ENCODE data around the gene PCLO.
"Not testable (repeated sequence)": the region's sequence is repeated elsewhere in the genome, so short reads cannot be mapped to it uniquely, and the experiment has no call there.

Gene PCLO

DNA sequence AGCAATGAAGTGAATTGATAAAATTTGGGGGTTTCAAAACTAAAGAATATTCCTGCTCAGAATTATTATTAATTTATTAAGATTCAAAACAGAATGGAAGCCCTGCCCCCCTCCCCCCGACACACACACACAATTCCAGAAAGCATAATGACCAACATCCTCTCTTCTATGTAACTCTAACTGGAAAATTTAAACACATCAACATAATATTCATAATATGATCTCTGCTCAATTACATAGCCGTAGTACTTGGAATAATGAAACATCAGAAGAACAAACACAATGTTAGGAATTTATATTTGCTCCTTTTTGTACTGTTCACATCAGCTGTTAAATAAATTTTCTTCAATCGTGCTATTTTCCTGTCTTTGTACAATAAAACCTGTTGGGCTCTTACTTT lies 20.8 kb downstream of the PCLO start:
- DNase-seq = no peak

DNA sequence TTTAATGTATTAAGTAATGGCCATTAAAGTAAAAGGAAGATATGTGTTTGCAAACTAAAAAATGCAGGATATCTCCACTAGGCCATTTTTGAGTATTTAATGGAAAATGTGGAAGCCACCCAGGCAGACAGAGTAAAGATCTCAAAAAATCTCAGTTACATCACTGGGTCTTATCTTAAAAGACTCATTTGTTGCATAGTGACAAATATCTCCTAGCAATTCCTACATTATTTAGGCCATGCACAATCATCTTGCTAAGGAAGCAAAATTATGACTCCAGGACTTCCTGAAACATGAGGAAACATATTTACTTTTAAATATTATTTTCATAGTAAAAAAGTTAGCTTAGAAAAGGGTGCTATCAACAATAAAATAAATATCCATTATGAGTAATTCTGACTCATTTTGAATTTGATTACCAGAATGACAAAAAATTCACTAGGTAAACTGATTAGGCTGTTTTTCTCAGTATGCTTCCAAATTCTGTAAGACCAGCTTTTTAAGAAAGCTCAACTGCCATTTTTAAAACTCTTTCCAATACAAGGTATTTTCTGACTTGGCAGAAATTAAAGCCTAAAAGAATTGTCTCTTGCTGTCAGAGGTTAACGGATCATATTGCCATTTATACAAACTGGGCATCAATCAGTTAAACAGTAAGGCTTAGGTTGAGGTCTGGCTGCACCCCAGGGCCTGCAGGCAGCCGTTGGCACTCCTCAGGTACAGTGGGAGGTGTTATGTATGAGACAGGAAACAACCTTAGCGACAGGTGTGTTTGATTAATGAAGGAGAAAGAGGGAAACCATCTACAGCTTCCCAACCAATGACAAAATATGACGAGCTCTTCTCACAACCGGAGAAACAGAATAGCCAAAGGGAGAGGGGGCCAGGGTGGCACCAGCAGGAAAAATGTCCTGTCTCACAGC lies 31.8 kb downstream of the PCLO start:
- no peak for DNase-seq

DNA sequence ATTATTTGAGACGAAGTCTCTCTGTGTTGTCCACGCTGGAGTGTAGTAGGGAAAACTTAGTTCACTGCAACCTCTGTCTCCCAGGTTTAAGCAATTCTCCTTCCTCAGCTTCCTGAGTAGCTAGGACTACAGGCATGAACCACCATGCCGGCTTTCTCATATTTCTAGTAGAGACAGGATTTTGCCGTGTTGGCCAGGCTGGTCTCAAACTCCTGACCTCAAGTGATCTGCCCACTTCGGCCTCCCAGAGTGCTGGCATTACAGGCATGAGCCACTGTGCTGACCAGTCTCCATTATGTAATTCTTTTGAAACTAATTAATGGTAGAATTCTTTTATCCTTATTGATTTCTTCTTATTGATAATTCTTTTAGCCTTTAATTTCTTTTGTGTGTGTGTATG lies 32.5 kb downstream of the PCLO start:
- no peak for DNase-seq

DNA sequence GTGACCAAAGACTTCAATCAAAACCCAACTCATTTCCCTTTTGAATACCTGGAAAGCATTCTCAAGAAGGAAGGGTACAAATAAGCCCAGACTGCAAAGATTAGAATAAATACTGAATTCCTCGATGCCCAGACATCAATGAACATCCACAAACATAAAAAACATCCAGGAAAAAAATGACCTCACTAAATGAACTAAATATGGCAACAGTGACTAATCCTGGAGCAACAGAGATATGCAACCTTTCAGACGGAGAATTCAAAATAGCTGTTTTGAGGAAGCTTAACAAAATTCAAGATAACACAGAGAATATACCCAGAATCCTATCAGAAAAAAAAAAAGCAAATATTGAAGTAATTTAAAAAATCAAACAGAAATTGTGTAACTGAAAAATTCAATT lies 43.2 kb downstream of the PCLO start:
- DNase-seq = no peak

- no peak for DNase-seq
Measured at GRCh38 chr7:83119026-83119382, 43.7 kb downstream of the PCLO start.

DNA sequence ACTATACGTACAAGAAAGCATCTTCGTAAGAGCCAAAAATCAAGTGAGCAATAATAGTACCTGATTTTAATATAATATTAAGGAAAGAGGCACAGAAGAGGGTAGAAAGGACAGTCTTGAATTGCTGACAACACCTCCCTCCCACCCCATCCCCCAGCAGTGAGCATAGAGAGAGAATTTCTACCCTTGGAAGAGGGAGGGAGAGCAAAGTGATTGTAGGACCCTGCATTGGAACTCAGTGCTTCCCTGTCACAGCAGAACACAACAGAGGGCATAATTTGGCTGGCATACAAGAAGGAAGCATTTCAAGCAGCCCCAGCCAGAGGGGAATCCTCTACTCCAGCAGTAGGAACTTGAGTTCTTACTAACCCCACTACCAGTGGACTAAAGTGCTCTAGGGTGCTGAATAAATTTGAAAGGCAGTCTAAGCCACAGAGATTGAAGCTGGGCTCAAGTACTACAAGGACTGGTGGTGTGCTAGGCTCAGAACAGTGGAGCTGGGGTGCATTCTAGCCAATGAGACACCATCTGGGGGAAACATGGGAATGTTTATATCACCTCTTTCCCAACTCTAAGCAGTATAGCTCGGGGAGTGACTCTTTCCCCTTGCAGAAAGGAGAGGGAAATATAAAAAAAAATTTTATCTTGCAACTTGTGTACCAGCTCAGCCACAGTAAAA lies 44.2 kb downstream of the PCLO start:
- DNase-seq = no peak

DNA sequence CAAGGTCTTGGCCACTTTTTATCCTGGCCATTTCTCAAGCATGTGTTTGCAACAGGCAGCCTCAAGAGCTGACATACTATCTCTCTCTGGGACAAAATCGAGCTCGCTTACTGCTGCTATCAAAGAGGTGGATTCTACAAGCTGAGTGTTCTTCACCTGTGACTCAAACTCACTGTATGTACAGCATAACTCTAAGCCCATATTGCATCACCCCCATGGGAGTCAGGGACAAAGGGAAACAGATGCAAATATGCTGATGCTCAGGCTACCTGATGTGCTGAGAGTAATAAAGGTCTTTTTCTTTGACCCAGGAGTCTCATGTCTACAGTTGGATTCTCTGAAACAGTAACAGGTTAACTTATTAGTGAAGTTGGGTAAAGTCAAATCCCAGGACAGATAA lies 45.2 kb downstream of the PCLO start:
- no peak for DNase-seq

DNA sequence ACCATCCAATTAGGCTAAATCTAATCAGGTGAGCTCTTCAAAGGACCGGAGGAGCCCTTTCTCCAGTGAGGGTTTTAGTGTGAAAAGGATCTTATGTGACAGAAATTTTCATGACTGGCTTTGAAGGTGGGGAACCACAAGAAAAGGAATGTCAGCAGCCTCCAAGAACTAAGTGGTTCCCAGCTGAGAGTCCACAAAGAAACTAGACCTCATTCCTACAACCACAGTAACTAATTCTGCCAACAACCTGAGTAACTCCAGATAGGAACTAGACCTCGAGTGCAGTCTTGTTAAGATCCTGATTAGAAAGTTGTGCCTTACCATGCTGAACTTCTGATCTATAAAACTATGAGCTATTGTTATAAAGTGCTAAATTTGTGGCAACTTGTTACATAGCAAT lies 51.3 kb downstream of the PCLO start:
- DNase-seq = no peak

DNA sequence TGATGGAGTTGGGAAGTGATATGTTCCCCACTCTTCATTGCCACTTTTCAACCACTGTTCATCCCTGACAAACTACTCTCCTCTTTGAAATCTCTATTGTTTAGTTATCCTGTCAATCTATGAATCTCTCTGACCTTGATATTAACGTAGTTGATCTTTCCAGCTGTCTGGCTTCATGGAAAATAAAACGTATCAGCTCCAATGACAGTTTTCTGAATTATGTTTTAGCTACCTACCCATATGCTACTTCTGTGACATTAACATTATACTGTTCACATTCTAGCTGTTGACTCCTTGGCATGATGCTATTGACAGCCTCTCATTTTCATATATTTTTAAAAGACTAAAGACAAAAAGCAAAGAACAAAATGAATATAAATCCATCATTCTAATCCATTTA lies 53.3 kb downstream of the PCLO start:
- no peak for DNase-seq

DNA sequence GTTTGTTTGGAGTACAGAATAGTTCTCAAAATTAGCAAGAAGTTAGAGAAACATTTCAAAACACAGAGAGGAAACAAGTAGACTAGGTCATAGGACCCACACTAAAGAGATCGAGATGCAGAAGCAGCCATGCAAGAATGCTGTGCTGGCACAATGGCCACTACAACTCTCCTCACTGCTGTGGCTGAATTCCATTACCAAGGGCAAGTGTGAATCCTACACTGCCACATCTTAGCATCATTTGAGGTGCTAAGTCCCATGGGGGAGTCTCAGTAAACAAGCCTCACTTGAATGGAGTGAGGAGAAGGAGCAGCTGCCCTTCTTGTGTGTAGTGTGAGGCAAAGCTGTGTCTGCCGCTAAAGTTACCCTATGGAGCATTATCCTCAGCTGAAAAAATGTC lies 56.7 kb downstream of the PCLO start:
- no peak for DNase-seq

DNA sequence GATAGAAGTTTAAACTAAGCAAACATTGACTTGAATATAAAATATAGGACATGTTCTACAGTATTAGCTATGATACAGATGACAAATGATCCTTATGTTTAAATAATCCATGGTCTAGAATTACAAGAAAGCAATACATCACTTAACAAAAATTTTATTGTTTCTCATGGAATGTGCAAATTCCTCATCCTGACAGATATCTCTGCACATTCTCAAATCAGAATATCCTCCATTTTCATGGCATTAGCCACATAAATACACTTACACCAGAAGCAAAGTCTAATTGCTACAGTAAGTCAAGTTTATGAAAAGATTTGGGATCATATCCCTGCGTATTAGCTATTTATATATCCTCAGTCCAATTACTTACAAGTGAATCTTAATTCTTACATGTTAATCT lies 57.6 kb downstream of the PCLO start:
- no peak for DNase-seq

DNA sequence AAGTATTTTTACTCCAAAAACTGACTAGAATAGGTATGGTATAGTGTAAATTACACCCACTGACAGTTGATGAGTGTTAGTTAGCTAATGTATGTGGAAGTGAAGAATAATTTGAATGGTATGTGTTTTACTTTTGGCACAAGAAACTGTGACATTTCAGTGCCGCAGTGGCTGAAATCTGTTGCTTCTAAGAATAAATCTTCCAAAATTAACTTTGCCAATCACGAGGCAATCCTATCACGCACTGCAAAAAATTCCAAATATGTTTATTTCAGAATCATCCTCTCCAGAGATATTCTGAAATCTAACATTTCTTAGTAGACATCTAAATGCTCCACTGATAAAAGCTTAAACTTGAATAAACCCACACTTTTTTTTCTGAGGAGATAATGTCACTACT lies 61.2 kb downstream of the PCLO start:
- no peak for DNase-seq

DNA sequence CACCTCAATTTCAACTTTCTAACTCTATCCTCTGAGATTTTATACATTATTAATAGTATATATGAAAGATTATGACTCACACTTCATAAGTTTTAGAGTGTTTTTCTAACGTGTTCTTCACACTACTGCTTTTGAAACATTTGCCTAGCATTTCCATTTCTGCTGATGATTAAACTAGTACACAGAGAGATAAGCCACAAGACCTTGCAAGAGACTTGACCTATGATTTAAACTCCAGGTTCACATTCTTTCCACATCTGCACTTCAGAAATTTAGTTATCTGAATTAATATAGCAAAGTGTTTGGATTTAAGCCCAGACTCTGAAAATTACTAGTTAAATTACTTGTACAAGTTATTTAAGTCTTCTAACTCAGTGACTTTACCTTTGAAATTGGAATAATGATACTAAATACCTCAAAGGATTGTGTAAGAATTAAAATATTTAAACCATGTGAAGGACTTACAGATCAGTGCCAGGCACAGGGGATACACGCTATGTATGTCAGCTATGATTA lies 66.6 kb downstream of the PCLO start:
- DNase-seq = no peak

DNA sequence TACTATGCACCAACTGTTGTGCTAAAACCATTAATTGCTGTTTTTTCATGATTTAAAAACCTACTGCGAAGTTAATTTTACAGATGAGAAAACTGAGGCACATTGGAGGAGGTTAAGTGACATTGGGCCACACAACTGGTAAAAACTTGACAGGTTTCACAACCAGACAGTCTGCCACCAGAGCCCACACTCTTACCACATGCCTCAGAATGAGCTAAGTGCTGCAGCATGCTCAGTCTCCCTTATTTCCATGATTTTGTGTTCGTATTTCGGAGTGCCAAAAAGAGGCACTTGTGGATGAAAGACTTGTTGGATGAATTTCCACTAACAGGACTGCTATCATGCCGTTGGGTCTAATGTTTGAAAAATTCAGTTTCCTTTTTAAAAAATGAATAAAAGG lies 77.4 kb downstream of the PCLO start:
- no peak for DNase-seq

DNA sequence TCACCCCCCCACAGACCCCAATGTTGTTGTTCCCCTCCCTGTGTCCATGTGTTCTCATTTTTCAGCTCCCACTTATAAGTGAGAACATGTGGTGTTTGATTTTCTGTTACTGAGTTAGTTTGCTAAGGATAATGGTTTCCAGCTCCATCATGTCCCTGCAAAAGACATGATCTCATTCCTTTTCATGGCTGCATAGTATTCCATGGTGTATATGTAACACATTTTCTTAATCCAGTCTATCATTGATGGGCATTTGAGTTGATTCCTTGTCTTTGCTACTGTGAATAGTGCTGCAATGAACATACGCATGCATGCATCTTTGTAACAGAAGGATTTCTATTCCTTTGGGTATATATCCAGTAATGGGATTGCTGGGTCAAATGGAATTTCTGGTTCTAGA lies 82.8 kb downstream of the PCLO start:
- DNase-seq = not testable (repeated sequence)

GRCh38 chr7:83077328-83077727 lies 85.4 kb downstream of the PCLO start:
- DNase-seq = no peak

DNA sequence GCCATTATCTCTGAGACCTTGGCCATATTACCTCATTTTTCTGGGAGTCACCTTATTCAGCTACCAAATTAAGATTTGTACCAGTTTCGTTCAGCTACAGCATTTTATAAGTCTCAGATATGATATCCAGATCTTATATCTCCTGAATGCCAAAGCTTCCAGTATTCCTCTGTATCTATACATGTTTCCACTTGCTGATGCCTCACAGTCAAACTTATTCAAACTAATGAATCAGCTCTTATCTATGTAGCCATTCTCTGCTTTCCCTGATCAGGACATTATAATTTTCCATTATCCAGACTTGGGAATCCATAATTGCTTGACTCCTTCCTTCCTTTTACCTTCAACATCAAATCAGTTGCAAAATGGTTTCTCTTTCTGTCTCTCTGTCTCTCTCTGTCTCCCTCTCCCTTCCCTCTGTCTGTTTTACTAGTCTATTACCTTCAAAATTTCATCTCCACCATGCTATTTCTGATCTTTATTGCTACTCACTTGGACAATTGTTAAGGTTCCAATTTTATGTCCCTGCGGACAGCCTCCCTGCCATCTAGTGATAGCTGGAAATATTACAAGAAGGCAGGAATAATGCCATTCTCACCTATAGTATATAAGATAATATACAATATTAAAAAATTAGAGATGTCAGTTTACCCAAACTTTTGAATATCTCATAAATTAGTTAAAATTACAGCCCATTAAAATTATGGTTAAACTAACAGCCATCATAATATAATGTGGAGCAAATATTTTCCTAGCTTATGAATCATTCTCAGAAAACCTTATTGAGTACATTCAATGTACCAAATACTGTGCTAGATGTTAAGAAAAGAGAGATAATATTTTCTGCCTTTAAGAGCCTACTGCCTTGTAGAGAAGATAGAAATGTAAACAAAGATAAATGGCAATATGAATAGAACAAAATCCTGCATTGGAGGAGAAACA lies 89.8 kb downstream of the PCLO start:
- DNase-seq = no peak

DNA sequence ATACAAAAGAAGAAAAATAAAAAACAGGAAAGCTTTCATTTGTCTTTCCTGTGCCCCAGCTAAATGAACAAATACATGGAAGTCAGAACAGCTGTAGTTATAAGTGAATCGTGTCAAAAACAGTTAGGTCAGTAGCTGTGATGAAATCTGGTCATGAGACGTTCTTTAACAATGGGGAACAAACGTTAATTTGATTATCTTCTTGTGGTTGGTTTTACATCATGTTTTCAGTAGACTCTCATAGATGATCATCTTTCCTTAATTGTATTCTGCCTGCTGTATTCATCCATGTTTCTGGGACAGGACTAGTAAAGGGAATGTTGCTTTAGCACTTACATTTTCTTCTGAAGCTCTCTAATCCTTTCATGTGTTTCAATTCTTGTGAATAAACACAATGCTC lies 97.0 kb downstream of the PCLO start:
- DNase-seq = no peak

DNA sequence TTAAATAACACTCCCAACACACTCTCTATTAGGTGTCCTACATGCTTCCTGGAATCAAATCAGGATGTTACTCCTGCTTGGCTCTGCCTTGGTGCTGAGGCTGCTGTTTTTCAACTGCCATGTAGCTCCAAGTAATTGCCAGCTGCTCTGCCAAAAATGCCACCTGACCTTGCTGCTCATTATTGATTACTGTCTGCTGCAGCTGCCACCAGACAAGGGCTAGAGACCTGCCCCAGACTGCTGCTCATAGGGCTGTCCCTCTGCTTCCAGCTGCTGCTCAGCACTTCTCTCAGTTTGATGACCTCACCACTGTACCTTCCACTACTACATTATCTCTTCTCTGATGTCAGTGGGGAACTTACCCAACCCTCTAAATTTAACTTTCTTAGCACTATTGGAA lies 102.5 kb downstream of the PCLO start:
- DNase-seq = no peak

- no peak for DNase-seq
Measured at GRCh38 chr7:83058667-83059066, 104.0 kb downstream of the PCLO start.

- DNase-seq = no peak
Measured at GRCh38 chr7:83055197-83055596, 107.5 kb downstream of the PCLO start.

DNA sequence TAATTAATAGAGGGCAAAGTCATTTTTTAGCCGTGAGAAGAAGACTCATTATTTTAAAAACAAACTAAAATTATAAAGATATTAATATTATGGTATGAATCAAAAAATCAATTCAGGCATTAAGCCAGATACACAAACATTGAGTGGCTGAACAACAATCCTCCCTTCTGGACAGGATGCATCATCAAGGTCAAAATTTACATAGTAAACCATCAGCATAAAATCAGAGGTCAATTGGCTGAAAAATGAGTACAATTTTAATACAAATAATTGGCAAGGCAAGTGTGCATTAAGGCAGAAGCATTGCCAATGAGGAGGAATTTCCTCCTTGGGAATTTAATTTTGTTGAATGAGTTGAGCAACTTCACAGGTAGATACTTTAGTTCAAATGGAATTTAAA lies 108.2 kb downstream of the PCLO start:
- DNase-seq = no peak

DNA sequence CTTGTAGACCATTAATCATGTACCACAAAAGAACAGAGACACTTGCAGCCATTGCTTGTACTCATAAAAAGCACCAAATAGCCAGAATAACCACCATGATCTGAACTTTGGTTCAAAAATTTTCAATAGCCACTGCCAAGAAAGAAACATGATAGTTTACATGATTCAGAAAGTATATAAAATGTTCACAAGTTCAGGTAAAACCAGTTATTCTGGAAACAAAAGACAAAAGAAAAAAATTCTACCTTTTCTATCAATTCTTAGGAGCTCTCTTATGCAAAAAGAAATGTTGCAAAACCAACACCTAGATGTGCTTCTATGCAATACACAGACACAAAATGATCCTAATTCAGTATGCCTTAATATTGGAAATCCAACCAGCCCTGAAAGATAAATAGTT lies 108.7 kb downstream of the PCLO start:
- DNase-seq = no peak

Data from inflammatory macrophage (primary cell).